Cardiac muscle cell (in vitro differentiated cells and primary cell): ENCODE data around the gene TMEM135. TPM values are rescaled to one million over a fixed set of nuclear protein-coding genes. Genes with fewer than 3 reads are reported as not detected.

ENCODE experiments used
- DNase-seq, 2 donors: peaks; one replicate each; pipeline versions ENCODE4 v3.0.0 to v3.0.0-alpha.2; 2010 to 2017; ENCODE audit warnings: low read depth in 1 of 2, low spot score in 1 of 2
- H3K27ac ChIP-seq: fragments of 200-600 bp; sonication (generic); 2 replicates; pipeline ENCODE4 v1.5.1; 2016
- H3K27me3 ChIP-seq: fragments of 200-600 bp; sonication (generic); 2 replicates; pipeline ENCODE4 v1.6.0; 2016; ENCODE audit warnings: control low read depth
- H3K36me3 ChIP-seq: fragments of 200-600 bp; sonication (generic); 2 replicates; pipeline ENCODE4 v1.5.1; 2016; ENCODE audit warnings: control low read depth
- H3K4me1 ChIP-seq: fragments of 200-600 bp; sonication (generic); 2 replicates; pipeline ENCODE4 v1.8.1; 2017; ENCODE audit warnings: low read depth, mild to moderate bottlenecking, mixed run types
- H3K4me3 ChIP-seq: fragments of 200-600 bp; sonication (generic); 2 replicates; pipeline ENCODE4 v1.5.1; 2016; ENCODE audit warnings: mild to moderate bottlenecking
- H3K9me3 ChIP-seq: fragments of 200-600 bp; sonication (generic); 2 replicates; pipeline ENCODE4 v1.5.1; 2017; ENCODE audit warnings: low read depth, mild to moderate bottlenecking, control low read depth
- CTCF ChIP-seq: IDR thresholded peaks from 2 replicates; pipeline ENCODE4 v1.5.1; 2012; ENCODE audit warnings: low read depth, mild to moderate bottlenecking, low read length
- polyA plus RNA-seq: library from polyadenylated mRNA; unstranded; fragments of >200 nt; fragmentation: Nextera tagmentation; extraction: Ambion mirVana; gene quantifications from 2 replicates; pipeline ENCODE4 v1.2.1, GENCODE V29; 2016
- total RNA-seq: library from RNA; depleted of rRNA; stranded (reverse); fragments of >200 nt; gene quantifications from 2 replicates; pipeline ENCODE4 v1.2.3, GENCODE V29; 2016

The TMEM135 gene
- total and polyA plus RNA-seq, 2 experiments from 2014 or later = 25.2 to 28.8 TPM

DNA sequence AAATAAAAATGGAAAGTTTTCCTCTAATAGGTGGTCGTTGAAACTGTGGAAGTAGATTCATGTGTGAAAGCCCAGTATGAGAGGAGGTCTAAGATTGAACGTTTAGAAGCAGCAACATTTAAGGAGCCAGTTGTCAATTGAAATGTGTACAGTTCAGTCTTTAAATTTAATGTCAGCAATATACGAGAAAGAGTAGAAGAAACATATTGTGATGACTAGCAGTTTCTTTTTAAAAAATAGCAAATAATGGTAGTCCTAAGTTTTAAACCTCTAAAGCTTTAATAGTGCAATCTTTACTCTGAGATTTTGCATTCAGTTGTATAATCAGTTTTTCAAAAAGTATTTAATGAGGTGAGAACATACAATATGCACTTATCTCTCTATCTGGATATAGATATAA, 44.9 kb downstream of the TMEM135 start:
- Histone ChIP-seq H3K36me3 (peaks cover 3% of the 10 kb centered on the region), H3K4me3 (no peak overlapping the region), H3K9me3 (no peaks in the 10 kb centered on the region), H3K27ac (no peak overlapping the region), H3K4me1 (peaks cover 20% of the 10 kb centered on the region), H3K27me3 (no peaks in the 10 kb centered on the region)
- no peak for TF ChIP-seq CTCF
- DNase-seq = no peak

GRCh38 chr11:87083029-87083428, 45.3 kb downstream of the TMEM135 start:
- no peak for DNase-seq
- Histone ChIP-seq H3K27me3 (no peaks in the 10 kb centered on the region), H3K36me3 (no peaks in the 10 kb centered on the region), H3K9me3 (no peaks in the 10 kb centered on the region), H3K4me1 (peaks cover 20% of the 10 kb centered on the region), H3K4me3 (no peak overlapping the region), H3K27ac (no peak overlapping the region)
- TF ChIP-seq CTCF = no peak

GRCh38 chr11:87092159-87092558, 54.4 kb downstream of the TMEM135 start:
- Histone ChIP-seq H3K4me3 (no peak overlapping the region), H3K27ac (no peak overlapping the region), H3K9me3 (no peaks in the 10 kb centered on the region), H3K4me1 (peaks cover under 1% of the 10 kb centered on the region), H3K27me3 (no peaks in the 10 kb centered on the region), H3K36me3 (no peaks in the 10 kb centered on the region)
- DNase-seq = no peak
- TF ChIP-seq CTCF = no peak

DNA sequence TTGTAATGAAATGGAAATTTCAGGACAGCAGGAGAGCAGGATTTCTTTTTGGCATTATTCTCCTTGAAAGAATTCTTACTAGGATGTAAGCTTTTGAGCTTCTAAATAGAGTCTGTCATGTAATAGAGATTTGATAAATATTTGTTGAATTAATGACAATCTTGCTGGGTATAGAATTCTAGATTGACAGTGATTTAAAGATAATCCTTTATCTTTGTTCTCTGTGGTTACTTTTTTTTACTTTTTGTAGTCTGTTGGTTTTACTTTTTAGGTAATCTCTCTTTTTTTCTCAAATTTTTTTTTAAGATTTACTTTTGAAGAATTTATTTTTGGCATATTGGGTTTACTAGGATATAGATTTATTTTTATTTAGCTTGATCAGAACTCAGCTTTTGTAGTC, 54.8 kb downstream of the TMEM135 start:
- peaks cover 5% of the 10 kb centered on the region for H3K4me1 ChIP-seq
- DNase-seq = no peak

GRCh38 chr11:87097582-87097981, 59.8 kb downstream of the TMEM135 start:
- peaks cover 12% of the 10 kb centered on the region for H3K4me1 ChIP-seq
- H3K27ac ChIP-seq = peak overlapping the region; percentile 70
- no peaks in the 10 kb centered on the region for H3K27me3 ChIP-seq
- no peaks in the 10 kb centered on the region for H3K36me3 ChIP-seq
- H3K9me3 ChIP-seq = no peaks in the 10 kb centered on the region
- TF ChIP-seq CTCF = peak; percentile 79
- H3K4me3 ChIP-seq = no peak overlapping the region
- DNase-seq = peak; percentile 58 to 85

More for the DNA sequence above, 54.8 kb downstream of the TMEM135 start:
- H3K27ac ChIP-seq = no peak overlapping the region
- no peak overlapping the region for H3K4me3 ChIP-seq
- no peaks in the 10 kb centered on the region for H3K9me3 ChIP-seq
- H3K27me3 ChIP-seq = no peaks in the 10 kb centered on the region
- no peak for TF ChIP-seq CTCF
- no peaks in the 10 kb centered on the region for H3K36me3 ChIP-seq
